Esophagus (tissue), 2 donors: ENCODE results near the gene SMC6. TPM values are rescaled to one million over a fixed set of nuclear protein-coding genes. Genes with fewer than 3 reads are reported as not detected.
A peak's percentile ranks its signal among the peaks of the same experiment; 100 is the strongest.

Experiments
- H3K27ac ChIP-seq, 2 donors: one replicate each; pipeline ENCODE4 v1.5.1; 2013; ENCODE audit warnings: low read depth in 2 of 2, mild to moderate bottlenecking in 2 of 2, inconsistent platforms in 1 of 2, low read length in 1 of 2, moderate library complexity in 1 of 2
- H3K27me3 ChIP-seq, 2 donors: one replicate each; pipeline ENCODE4 v1.6.1; 2013; ENCODE audit warnings: low read length in 2 of 2, control low read depth in 1 of 2, mild to moderate bottlenecking in 1 of 2; ENCODE audit not compliant: insufficient read depth in 2 of 2, control insufficient read depth in 1 of 2
- H3K36me3 ChIP-seq, 2 donors: one replicate each; pipeline ENCODE4 v1.6.1; 2013; ENCODE audit warnings: low read length in 1 of 2; ENCODE audit not compliant: control insufficient read depth in 2 of 2, insufficient read depth in 2 of 2
- H3K4me1 ChIP-seq, 2 donors: one replicate each; pipeline ENCODE4 v1.6.1; 2013; ENCODE audit warnings: low read length in 1 of 2; ENCODE audit not compliant: control insufficient read depth in 2 of 2, insufficient read depth in 2 of 2
- H3K4me3 ChIP-seq, 2 donors: one replicate each; pipeline ENCODE4 v1.5.1; 2013; ENCODE audit warnings: low read length in 2 of 2, mild to moderate bottlenecking in 2 of 2, low read depth in 1 of 2, moderate library complexity in 1 of 2
- H3K9me3 ChIP-seq, 2 donors: one replicate each; pipeline ENCODE4 v1.6.1; 2013; ENCODE audit warnings: mild to moderate bottlenecking in 2 of 2, low read depth in 1 of 2, low read length in 1 of 2, moderate library complexity in 1 of 2; ENCODE audit not compliant: control insufficient read depth in 2 of 2, insufficient read depth in 1 of 2
- WGBS, 2 donors: extraction: QIAGEN DNeasy Blood & Tissue Kit; methylation state at CpG; one replicate each; pipeline ENCODE4 v1.1.7; 2013; 5-methylcytosine and 5-hydroxymethylcytosine counted together
- polyA plus RNA-seq, 2 donors: library from polyadenylated mRNA; stranded (reverse); fragments of 200-250 nt; gene quantifications; one replicate each; pipeline ENCODE4 v1.2.3, GENCODE V29; 2013
- donor health status: healthy with polysubstance abuse.
- donor health status: Bipolar disorder and iron deficiency.

Gene SMC6
- polyA plus RNA-seq, 2 donors = 9.2 to 12.3 TPM

GRCh38 chr2:17765398-17765797, 11.8 kb upstream of the SMC6 start:
- Histone ChIP-seq H3K36me3 (no peaks in the 10 kb centered on the region), H3K27me3 (no peaks in the 10 kb centered on the region), H3K9me3 (no peaks in the 10 kb centered on the region), H3K4me3 (no peak overlapping the region), H3K27ac (no peak overlapping the region), H3K4me1 (no peaks in the 10 kb centered on the region)
- 76 to 93% methylated on average over 2 of the region's 2 CpGs for WGBS, 2 donors

- H3K4me3 ChIP-seq = no peak overlapping the region
- WGBS, 2 donors = 92 to 96% methylated on average over 10 of the region's 10 CpGs
- H3K36me3 ChIP-seq = no peaks in the 10 kb centered on the region
- H3K27me3 ChIP-seq = no peaks in the 10 kb centered on the region
- H3K27ac ChIP-seq = no peak overlapping the region
- H3K9me3 ChIP-seq = no peaks in the 10 kb centered on the region
- no peaks in the 10 kb centered on the region for H3K4me1 ChIP-seq
Observed at GRCh38 chr2:17763641-17764333, 10.2 kb upstream of the SMC6 start.

GRCh38 chr2:17762451-17762850, 8.8 kb upstream of the SMC6 start:
- H3K9me3 ChIP-seq = no peaks in the 10 kb centered on the region
- no peaks in the 10 kb centered on the region for H3K36me3 ChIP-seq
- H3K27me3 ChIP-seq = no peaks in the 10 kb centered on the region
- no peaks in the 10 kb centered on the region for H3K4me1 ChIP-seq
- WGBS, 2 donors = 97 to 100% methylated on average over 1 of the region's 1 CpG
- no peak overlapping the region for H3K27ac ChIP-seq
- H3K4me3 ChIP-seq = no peak overlapping the region

GRCh38 chr2:17759805-17760204, 6.2 kb upstream of the SMC6 start:
- no peaks in the 10 kb centered on the region for H3K4me1 ChIP-seq
- H3K27me3 ChIP-seq = no peaks in the 10 kb centered on the region
- 84 to 89% methylated on average over 2 of the region's 2 CpGs for WGBS, 2 donors
- no peak overlapping the region for H3K4me3 ChIP-seq
- H3K9me3 ChIP-seq = no peaks in the 10 kb centered on the region
- no peaks in the 10 kb centered on the region for H3K36me3 ChIP-seq
- no peak overlapping the region for H3K27ac ChIP-seq

GRCh38 chr2:17758118-17758517, 4.5 kb upstream of the SMC6 start:
- Histone ChIP-seq H3K9me3 (no peaks in the 10 kb centered on the region), H3K27me3 (no peaks in the 10 kb centered on the region), H3K4me3 (no peak overlapping the region), H3K36me3 (no peaks in the 10 kb centered on the region), H3K27ac (no peak overlapping the region), H3K4me1 (no peaks in the 10 kb centered on the region)
- 58 to 64% methylated on average over 3 of the region's 3 CpGs for WGBS, 2 donors

- Histone ChIP-seq H3K36me3 (no peaks in the 10 kb centered on the region), H3K9me3 (no peaks in the 10 kb centered on the region), H3K4me1 (no peaks in the 10 kb centered on the region), H3K4me3 (no peak overlapping the region), H3K27ac (no peak overlapping the region), H3K27me3 (no peaks in the 10 kb centered on the region)
- WGBS, 2 donors = 46 to 51% methylated on average over 2 of the region's 2 CpGs
Observed at GRCh38 chr2:17757321-17757720, 3.7 kb upstream of the SMC6 start.

GRCh38 chr2:17756668-17757067, 3.1 kb upstream of the SMC6 start:
- Histone ChIP-seq H3K4me3 (no peak overlapping the region), H3K36me3 (no peaks in the 10 kb centered on the region), H3K27ac (no peak overlapping the region), H3K27me3 (no peaks in the 10 kb centered on the region), H3K9me3 (no peaks in the 10 kb centered on the region), H3K4me1 (no peaks in the 10 kb centered on the region)
- 81 to 88% methylated on average over 6 of the region's 6 CpGs for WGBS, 2 donors

GRCh38 chr2:17754773-17755425, 1.3 kb upstream of the SMC6 start:
- Histone ChIP-seq H3K27ac (peak overlapping the region in 1 of 2 donors; percentile 95), H3K9me3 (no peaks in the 10 kb centered on the region), H3K27me3 (no peaks in the 10 kb centered on the region), H3K36me3 (no peaks in the 10 kb centered on the region), H3K4me3 (peak overlapping the region; percentile 83 to 100), H3K4me1 (no peaks in the 10 kb centered on the region)
- WGBS, 2 donors = 14 to 16% methylated on average over 8 of the region's 8 CpGs

GRCh38 chr2:17752892-17753802, 463 bp downstream of the SMC6 start:
- H3K27me3 ChIP-seq = no peaks in the 10 kb centered on the region
- 1% methylated on average over 65 to 70 of the region's 70 CpGs for WGBS, 2 donors
- H3K9me3 ChIP-seq = no peaks in the 10 kb centered on the region
- peak overlapping the region; percentile 83 to 100 for H3K4me3 ChIP-seq
- H3K27ac ChIP-seq = peak overlapping the region; percentile 95 to 100
- H3K36me3 ChIP-seq = no peaks in the 10 kb centered on the region
- no peaks in the 10 kb centered on the region for H3K4me1 ChIP-seq
